HG03135 (cell line): Measurements from ENCODE around the gene PAX2.

Experiments
- ATAC-seq: cut with Tn5 transposase; IDR thresholded peaks from one replicate; pipeline ENCODE4 v1.9.1; 2021; ENCODE audit warnings: mild to moderate bottlenecking, moderate library complexity; ENCODE audit not compliant: unreplicated experiment

Gene PAX2

DNA sequence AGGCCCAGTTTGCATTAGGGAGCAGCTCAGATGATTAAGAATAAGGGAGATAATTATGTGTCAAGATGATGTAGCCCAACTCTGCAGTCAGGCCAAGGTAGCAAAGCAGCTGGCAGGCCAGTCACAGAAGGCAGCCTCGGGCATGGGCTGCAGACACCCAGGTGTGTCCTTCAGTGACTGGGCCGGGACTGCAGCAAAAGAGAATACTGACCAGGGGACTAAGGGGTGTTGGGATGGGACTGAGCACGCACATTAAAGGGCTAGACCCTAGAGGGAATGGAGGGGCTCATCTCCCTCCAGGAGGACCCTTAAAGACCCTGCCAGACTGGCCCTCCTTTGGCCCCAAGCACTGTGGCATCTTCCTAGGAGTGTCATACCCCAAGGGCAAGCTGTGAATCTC is 38.7 kb downstream of the PAX2 start:
- no peak for ATAC-seq

- ATAC-seq, result no peak
These were observed 41.2 kb downstream of the PAX2 start for GRCh38 chr10:100786591-100786990.

DNA sequence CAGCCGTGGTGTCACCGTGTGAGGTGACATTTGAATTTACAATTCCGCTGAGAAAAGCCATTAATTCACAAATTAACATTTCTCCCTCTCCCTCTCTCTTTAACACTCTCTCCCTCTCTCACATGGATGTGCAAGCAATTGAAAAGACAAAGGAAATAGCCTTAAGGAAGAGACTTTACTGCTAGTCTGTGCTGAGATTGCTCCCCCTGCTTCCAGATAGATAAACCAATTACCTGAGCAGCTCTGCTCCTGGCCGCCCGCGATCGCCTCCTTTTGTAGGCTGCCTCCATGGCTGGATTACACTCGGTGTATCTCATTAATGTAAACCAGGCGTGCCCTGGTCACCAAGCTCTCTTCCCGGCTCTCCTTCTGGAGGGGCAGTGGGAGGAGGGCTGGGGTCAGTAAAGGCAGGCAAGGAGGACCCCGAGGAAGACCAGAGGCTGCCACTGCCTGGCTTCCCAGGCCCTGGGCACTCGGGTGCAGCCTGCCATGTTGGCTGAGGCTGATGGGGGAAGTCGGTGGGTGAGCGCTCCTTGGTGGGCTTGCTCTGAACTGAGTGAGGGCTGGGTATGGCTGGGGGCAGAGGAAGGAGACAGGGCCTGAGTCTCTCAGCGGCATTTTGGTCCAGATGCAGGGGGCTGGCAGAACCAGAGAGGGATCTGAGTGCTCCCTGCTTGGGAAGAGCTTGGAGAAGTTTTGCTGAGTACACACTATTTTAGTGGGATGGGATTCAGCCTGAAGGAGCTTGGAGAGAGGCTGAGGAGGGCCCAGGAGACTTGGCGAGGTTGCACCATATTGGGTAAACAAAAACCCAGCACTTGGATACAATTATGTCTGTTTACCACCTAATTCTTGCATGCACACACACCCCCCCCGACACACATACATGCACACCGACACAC is 42.9 kb downstream of the PAX2 start:
- no peak for ATAC-seq

- ATAC-seq, result no peak
These were observed 45.4 kb downstream of the PAX2 start for GRCh38 chr10:100790761-100791208.

DNA sequence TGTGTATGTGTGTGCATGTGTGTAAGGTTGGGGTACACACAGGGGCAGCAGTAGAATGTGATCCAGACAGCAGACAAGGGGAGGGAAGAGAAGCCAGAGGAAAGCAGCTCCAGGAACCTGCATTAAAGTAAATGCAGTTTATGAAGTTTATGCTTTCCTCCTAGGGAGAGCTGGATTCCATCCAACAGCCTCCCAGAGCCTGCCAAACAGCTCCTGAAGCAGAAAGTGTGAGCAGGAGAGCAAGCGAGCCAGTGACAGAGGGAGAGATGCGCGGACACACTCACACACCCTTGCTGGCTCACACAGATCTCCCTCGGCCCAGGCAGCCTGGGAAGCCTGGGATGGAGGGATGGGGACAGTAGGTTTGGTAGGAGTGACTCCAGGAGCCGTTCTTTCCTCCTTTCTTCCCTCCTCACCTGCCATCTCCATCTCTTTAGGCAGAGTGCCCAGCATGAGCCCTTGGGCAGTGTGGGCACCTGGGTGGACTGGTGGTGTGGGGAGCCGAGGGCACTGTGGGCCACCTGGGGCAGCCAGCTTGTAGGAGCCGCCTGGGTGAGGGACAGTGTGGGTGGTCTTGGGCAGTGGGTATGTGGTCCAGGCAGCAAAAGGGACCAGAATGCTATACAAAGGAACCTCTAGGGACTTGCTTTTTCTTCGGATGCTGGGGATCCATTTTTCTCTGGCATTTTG is 46.1 kb downstream of the PAX2 start:
- no peak for ATAC-seq

DNA sequence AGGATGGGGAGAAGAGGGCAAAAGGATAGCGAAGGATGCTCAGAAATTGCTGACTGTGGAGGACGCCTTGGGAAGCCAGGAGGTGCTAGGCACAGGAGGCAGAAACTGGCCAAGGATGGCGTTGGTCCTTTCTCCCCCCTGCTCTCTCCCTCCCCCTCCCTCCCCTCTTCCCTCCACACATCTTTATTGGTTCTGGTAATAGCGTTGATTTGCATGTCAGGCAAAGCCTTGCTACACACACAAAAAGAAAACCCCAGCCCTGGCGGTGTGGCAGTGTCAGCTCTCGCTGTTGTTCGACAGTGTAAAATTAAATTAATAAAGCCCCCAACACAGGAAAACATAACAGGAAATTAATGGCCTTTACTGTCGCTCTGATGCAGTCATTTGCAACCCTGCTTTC is 47.2 kb downstream of the PAX2 start:
- ATAC-seq, result no peak

DNA sequence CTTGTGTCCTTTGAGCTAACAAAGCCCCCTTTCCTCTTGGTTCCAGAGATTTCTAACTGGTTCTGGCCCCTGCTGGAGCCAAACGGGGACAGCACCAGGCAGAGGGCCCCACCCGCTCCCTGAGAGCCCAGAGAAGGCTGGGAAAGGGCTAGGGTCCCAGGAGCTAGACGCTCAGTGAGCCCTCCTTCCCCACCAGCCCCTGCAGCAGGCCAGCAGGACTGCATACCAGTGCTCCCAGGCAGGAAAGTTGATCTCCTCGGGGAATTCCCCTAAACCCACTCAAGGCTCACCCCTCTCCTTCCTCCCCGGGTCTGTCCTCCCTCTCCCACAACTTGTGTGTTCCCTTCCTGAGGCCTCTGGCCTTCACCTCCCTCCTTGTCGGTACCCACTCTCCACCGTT is 47.7 kb downstream of the PAX2 start:
- no peak for ATAC-seq

GRCh38 chr10:100799881-100800280 is 54.5 kb downstream of the PAX2 start:
- ATAC-seq, result no peak

DNA sequence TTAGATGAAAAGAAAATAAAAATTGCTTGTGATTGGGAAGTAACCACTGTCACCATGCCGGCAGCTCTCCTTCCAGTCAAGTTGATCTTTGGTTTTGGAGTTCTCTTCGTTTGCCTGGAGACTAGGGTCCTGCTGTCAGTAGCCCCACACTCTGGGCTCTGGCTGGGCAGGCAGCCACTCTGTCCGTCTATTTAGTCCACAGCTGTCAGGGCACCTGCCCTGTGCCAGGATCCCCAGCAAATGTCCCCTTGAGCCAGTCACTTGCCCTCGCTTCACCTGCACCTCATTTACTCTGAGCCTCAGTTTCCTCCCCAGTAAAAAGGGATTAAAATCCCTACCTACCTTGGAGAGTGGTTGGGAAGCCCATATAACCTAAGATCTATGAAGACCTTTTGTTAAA is 55.5 kb downstream of the PAX2 start:
- no peak for ATAC-seq

DNA sequence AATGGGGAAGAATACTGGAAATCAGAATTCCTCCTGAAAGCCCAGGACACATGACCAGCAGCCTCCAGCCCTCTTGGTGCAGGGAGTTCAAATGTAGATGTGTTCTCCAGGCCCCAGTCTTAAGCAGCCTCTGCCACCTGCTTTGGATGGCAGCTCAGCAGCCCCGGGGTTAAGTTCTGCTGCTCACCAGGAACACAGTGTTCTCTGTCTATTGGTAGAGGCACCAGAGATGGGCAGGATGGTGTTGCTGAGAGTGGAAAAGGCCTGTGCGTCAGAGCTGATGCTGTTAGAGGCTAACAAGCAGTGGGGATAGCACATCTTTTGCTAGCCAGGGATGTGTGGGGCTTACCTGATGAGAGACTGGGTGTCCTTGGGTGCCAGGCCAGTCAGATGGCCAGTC is 56.8 kb downstream of the PAX2 start:
- no peak for ATAC-seq

- ATAC-seq, result no peak
These were observed 57.2 kb downstream of the PAX2 start for GRCh38 chr10:100802607-100803006.

DNA sequence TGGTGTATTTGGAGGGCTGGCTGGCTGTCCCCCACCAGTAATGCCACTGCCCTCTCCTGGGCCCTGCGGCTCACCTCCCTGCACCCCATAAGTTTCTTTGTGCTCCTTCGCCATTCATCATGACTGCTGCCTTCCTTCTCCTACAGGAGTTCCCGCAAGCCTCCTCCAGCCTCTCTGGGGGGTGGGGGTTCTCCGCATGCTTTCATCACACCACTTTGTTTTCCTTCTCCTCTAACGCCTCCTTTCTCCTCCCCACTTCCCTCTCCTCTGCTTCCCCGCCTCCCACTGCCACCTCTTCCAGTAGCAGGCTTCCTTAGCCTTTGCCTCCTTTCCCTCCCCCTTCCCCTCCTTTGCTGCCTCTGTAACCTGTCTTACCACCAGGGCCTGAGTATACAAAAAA is 58.1 kb downstream of the PAX2 start:
- ATAC-seq, result no peak

DNA sequence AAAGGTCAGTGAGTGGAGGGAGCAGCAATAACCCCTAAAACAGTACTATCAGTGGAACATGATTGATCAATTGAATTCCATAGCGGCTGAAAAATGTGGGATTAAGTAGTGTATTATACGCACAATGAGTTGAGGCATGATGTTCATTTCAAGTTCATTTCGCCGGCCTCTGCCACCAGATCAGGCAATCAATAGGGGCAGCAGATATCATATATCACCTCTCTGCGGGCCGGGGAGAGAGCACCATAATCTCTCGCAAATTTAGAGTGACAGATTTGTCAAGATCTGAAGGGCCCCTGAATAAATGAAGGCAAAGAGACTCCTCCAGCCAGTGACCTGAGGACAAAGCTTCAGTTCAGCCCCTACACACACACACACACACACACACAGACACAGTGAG is 58.5 kb downstream of the PAX2 start:
- no peak for ATAC-seq

DNA sequence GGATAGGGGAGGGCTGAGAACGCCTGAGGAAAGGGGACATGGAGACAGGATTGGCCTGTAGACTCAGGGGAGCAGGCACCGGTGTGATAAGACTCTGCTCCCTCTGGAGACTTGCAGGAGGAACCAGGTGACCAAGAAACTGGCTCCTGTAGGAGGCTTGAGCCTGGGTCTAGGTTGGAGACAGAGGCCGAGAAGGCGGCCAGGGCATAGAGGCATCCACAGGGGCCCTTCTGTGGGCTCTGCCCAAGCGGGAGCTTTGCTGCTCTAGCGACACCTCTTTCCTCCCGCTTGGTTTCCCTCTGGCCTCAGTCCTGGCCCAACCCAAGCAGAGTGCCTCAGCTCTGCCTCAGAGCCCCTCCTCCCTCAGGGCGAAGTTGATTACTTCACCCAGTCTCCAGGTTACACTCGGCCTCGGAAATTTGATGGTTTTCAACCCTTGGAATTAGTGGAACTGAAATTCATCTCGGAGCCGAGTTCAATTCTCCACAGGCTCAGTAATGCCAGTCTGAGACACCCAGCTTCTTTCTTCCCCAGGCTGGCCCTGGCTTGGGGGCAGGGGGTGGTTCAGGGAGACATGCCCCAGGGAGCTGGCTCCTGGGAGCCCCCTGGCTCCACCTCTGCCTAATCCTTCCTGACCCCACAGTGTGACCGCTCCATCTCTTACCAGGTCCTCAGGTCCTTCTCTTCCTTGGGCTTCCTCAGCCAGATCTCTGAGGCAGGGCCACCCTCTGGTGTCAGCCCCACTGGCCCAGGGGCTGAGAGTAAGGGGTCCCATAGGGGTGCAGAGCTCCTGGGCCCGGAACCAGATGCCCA is 60.4 kb downstream of the PAX2 start:
- no peak for ATAC-seq

GRCh38 chr10:100806356-100806645 is 60.9 kb downstream of the PAX2 start:
- ATAC-seq, result no peak

GRCh38 chr10:100807241-100807951 is 62.0 kb downstream of the PAX2 start:
- no peak for ATAC-seq

- ATAC-seq, result no peak
These were observed 63.5 kb downstream of the PAX2 start for GRCh38 chr10:100808876-100809275.

GRCh38 chr10:100810091-100810834 is 64.9 kb downstream of the PAX2 start:
- ATAC-seq, result no peak

DNA sequence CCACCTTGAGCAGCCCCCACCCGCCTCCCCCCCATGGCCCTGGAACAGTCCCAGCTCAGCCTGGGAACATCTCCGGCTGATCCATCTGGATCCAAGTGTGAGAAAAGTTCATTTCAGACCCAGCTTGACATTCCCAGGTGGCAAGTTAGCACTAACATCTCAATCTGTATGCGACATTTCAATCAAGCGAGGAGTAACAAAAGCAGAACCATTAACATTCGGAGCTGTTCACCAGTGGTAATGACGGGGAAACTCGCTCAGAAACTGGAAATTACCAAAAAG is 65.4 kb downstream of the PAX2 start:
- no peak for ATAC-seq

- no peak for ATAC-seq
These were observed 65.9 kb downstream of the PAX2 start for GRCh38 chr10:100811261-100811660.
